Esophagus squamous epithelium (tissue), 4 donors: ENCODE results near the gene MRPL11.
"Not testable (repeated sequence)": the region's sequence is repeated elsewhere in the genome, so short reads cannot be mapped to it uniquely, and the experiment has no call there.

Experiments
- POLR2A ChIP-seq, 4 donors: fragments of 450-650 bp; IDR thresholded peaks; one replicate each; pipeline ENCODE4 v1.6.1; 2017; ENCODE audit warnings: antibody characterized with exemption in 4 of 4, mild to moderate bottlenecking in 4 of 4, moderate library complexity in 3 of 4
- TF ChIP-seq, protein P1 (sequence below), 6 experiments: fragments of 450-650 bp in 4 of 6; fragments of 200-600 bp in 2 of 6; sonication (generic) in 2 of 6; IDR thresholded peaks; one replicate each; pipeline ENCODE4 v1.5.1; 2016 to 2019; ENCODE audit warnings: antibody characterized with exemption in 6 of 6, mild to moderate bottlenecking in 4 of 6, moderate library complexity in 4 of 6

DNA sequence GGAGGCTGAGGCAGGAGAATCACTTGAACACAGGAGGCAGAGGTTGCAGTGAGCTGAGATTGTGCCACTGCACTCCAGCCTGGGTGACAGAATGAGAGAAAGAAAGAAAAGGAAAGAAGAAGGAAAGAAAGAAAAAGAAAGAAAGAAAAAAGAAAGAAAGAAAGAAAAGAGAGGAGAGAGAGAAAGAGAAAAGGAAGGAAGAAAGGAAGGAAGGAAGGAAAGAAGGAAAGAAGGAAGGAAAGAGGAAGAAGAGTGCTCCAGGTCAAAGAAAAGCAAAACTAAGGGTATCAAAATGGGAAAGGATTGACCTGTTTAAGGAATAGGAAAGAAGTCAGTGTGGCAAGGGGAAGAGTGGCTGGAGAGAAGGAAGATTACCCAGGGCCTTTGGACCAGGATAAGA lies 7.4 kb downstream of the MRPL11 start:
- TF ChIP-seq, protein P1, sequence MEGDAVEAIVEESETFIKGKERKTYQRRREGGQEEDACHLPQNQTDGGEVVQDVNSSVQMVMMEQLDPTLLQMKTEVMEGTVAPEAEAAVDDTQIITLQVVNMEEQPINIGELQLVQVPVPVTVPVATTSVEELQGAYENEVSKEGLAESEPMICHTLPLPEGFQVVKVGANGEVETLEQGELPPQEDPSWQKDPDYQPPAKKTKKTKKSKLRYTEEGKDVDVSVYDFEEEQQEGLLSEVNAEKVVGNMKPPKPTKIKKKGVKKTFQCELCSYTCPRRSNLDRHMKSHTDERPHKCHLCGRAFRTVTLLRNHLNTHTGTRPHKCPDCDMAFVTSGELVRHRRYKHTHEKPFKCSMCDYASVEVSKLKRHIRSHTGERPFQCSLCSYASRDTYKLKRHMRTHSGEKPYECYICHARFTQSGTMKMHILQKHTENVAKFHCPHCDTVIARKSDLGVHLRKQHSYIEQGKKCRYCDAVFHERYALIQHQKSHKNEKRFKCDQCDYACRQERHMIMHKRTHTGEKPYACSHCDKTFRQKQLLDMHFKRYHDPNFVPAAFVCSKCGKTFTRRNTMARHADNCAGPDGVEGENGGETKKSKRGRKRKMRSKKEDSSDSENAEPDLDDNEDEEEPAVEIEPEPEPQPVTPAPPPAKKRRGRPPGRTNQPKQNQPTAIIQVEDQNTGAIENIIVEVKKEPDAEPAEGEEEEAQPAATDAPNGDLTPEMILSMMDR (IDR thresholded peaks at IDR 0.05), result not testable (repeated sequence)
- not testable (repeated sequence) for TF ChIP-seq POLR2A (IDR thresholded peaks at IDR 0.05)
